GM12865 (cell line): ENCODE measurements around the gene FAM107B.
A peak's percentile ranks its signal among the peaks of the same experiment; 100 is the strongest.

Source experiments
- DNase-seq: peaks from one replicate; pipeline ENCODE4 v3.0.0; 2010; ENCODE audit warnings: low read depth
- H3K4me3 ChIP-seq: 2 replicates; pipeline ENCODE4 v1.5.1; 2011; ENCODE audit warnings: mild to moderate bottlenecking, low read depth, low read length, control low read depth
- CTCF ChIP-seq: IDR thresholded peaks from 2 replicates; pipeline ENCODE4 v1.5.1; 2011; ENCODE audit warnings: low read length, control low read depth, low read depth, inconsistent platforms; ENCODE audit not compliant: insufficient read depth; ENCODE audit errors: missing control alignments

FAM107B gene

GRCh38 chr10:14658331-14659127 is 116.2 kb downstream of the FAM107B start:
- no peak for TF ChIP-seq CTCF
- H3K4me3 ChIP-seq: no peak overlapping the region
- DNase-seq: peak; percentile 65

- no peak for TF ChIP-seq CTCF
- no peak for DNase-seq
- no peak overlapping the region for H3K4me3 ChIP-seq
These were observed 118.5 kb downstream of the FAM107B start for GRCh38 chr10:14656052-14656730.

GRCh38 chr10:14654821-14655382 is 119.8 kb downstream of the FAM107B start:
- no peak for DNase-seq

GRCh38 chr10:14653271-14654161 is 121.2 kb downstream of the FAM107B start:
- H3K4me3 ChIP-seq: no peak overlapping the region
- no peak for TF ChIP-seq CTCF
- DNase-seq: peak; percentile 47

More at GRCh38 chr10:14654821-14655382, 119.8 kb downstream of the FAM107B start:
- no peak overlapping the region for H3K4me3 ChIP-seq
- no peak for TF ChIP-seq CTCF

GRCh38 chr10:14652816-14653215 is 121.9 kb downstream of the FAM107B start:
- no peak for DNase-seq
- TF ChIP-seq CTCF: no peak
- H3K4me3 ChIP-seq: no peak overlapping the region

GRCh38 chr10:14652067-14652466 is 122.6 kb downstream of the FAM107B start:
- no peak overlapping the region for H3K4me3 ChIP-seq
- TF ChIP-seq CTCF: no peak
- no peak for DNase-seq
